ENCODE data around the gene AASS.

Gene AASS

GRCh38 chr7:122073635-122074034 lies 70.4 kb downstream of the AASS start:
- no peak overlapping the region for H3K27ac ChIP-seq (ENCODE audit: low read depth, low read length)
- no peaks in the 10 kb centered on the region for H3K9me2 ChIP-seq (replicated peaks; ENCODE audit: control insufficient read depth, low read length)
- no peaks in the 10 kb centered on the region for H4K20me1 ChIP-seq (ENCODE audit: control insufficient read depth, insufficient read depth, low read depth, low read length)
- no peaks in the 10 kb centered on the region for H3K27me3 ChIP-seq (ENCODE audit: control insufficient read depth, low read length)
- no peaks in the 10 kb centered on the region for H3K9me3 ChIP-seq (ENCODE audit: control insufficient read depth, insufficient read depth, low read length)
- no peak overlapping the region for H3K4me2 ChIP-seq (ENCODE audit: low read length)
- no peak overlapping the region for H3K4me3 ChIP-seq (ENCODE audit: low read length)
- no peaks in the 10 kb centered on the region for H3K4me1 ChIP-seq (ENCODE audit: control insufficient read depth, low read length)
- TF ChIP-seq CTCF (IDR thresholded peaks at IDR 0.05; ENCODE audit: low read depth, low read length, poor library complexity, severe bottlenecking) (no peak), EZH2phosphoT487 (IDR thresholded peaks at IDR 0.05; ENCODE audit: borderline replicate concordance, low read length) (no peak)
- no peaks in the 10 kb centered on the region for H3K36me3 ChIP-seq (ENCODE audit: control insufficient read depth, low read length)
- no peaks in the 10 kb centered on the region for H3K79me2 ChIP-seq (ENCODE audit: control insufficient read depth, low read length)
- H3F3A ChIP-seq (ENCODE audit: control insufficient read depth, insufficient read depth), result no peaks in the 10 kb centered on the region

DNA sequence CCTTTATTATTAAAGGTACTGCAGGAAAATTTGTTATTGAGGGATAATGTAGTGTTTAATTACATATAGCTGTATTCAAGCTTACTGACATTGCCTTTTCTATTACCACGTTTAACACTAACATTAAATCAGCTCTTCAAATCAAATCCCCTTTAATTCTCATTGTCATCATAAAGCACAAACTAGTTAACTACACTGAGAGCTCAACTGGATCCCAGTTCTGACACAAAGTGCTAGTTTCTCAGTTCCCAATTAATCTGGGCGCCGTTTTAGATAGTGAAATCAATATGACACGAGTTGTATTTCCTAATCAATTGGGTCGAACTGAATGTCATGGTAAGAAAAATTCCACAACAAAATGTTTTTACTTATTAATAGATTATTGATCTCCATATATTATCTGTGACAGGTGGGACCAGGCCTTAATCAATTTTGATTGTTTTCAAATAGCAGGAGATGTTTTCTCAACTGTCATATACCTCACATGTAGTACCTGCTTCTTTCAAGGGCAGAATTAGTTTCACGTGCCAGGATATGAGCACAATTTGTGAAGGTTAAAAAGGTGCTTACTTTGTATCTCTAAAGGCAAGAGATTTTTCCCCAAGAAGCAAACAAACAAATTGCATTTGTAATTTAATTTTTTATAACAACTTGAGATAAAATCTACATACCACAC lies 71.0 kb downstream of the AASS start:
- H3K9me3 ChIP-seq (ENCODE audit: control insufficient read depth, insufficient read depth, low read length), result no peaks in the 10 kb centered on the region
- no peaks in the 10 kb centered on the region for H4K20me1 ChIP-seq (ENCODE audit: control insufficient read depth, insufficient read depth, low read depth, low read length)
- H3K9me2 ChIP-seq (replicated peaks; ENCODE audit: control insufficient read depth, low read length), result no peaks in the 10 kb centered on the region
- no peak overlapping the region for H3K27ac ChIP-seq (ENCODE audit: low read depth, low read length)
- H3K4me3 ChIP-seq (ENCODE audit: low read length), result no peak overlapping the region
- H3K79me2 ChIP-seq (ENCODE audit: control insufficient read depth, low read length), result no peaks in the 10 kb centered on the region
- no peaks in the 10 kb centered on the region for H3F3A ChIP-seq (ENCODE audit: control insufficient read depth, insufficient read depth)
- no peaks in the 10 kb centered on the region for H3K27me3 ChIP-seq (ENCODE audit: control insufficient read depth, low read length)
- no peaks in the 10 kb centered on the region for H3K4me1 ChIP-seq (ENCODE audit: control insufficient read depth, low read length)
- no peaks in the 10 kb centered on the region for H3K36me3 ChIP-seq (ENCODE audit: control insufficient read depth, low read length)
- TF ChIP-seq EZH2phosphoT487 (IDR thresholded peaks at IDR 0.05; ENCODE audit: borderline replicate concordance, low read length) (no peak), CTCF (IDR thresholded peaks at IDR 0.05; ENCODE audit: low read depth, low read length, poor library complexity, severe bottlenecking) (no peak)
- no peak overlapping the region for H3K4me2 ChIP-seq (ENCODE audit: low read length)

DNA sequence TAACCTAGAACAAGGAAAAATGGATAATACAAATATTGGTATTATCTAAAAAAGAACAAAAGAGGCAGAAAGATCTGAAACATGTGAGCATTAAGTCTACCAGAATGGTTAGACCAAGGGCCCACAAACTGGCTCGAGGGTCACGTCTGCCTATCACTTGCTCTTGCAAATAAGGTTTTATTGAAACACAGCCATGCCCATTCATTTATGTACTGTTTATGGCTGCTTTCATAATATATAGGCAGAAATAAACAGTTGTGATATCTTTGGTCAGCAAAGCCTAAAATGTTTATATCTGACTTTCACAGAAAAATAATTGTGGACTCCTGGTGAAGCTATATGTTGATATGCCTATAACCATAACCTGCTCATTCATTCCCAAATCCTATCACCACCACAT lies 71.8 kb downstream of the AASS start:
- H3K79me2 ChIP-seq (ENCODE audit: control insufficient read depth, low read length), result no peaks in the 10 kb centered on the region
- no peaks in the 10 kb centered on the region for H4K20me1 ChIP-seq (ENCODE audit: control insufficient read depth, insufficient read depth, low read depth, low read length)
- H3K4me1 ChIP-seq (ENCODE audit: control insufficient read depth, low read length), result no peaks in the 10 kb centered on the region
- H3K27me3 ChIP-seq (ENCODE audit: control insufficient read depth, low read length), result no peaks in the 10 kb centered on the region
- H3K9me2 ChIP-seq (replicated peaks; ENCODE audit: control insufficient read depth, low read length), result no peaks in the 10 kb centered on the region
- no peaks in the 10 kb centered on the region for H3K36me3 ChIP-seq (ENCODE audit: control insufficient read depth, low read length)
- no peak overlapping the region for H3K4me2 ChIP-seq (ENCODE audit: low read length)
- H3K4me3 ChIP-seq (ENCODE audit: low read length), result no peak overlapping the region
- no peak overlapping the region for H3K27ac ChIP-seq (ENCODE audit: low read depth, low read length)
- no peaks in the 10 kb centered on the region for H3K9me3 ChIP-seq (ENCODE audit: control insufficient read depth, insufficient read depth, low read length)
- no peaks in the 10 kb centered on the region for H3F3A ChIP-seq (ENCODE audit: control insufficient read depth, insufficient read depth)
- TF ChIP-seq EZH2phosphoT487 (IDR thresholded peaks at IDR 0.05; ENCODE audit: borderline replicate concordance, low read length) (no peak), CTCF (IDR thresholded peaks at IDR 0.05; ENCODE audit: low read depth, low read length, poor library complexity, severe bottlenecking) (no peak)
